Activated naive CD8-positive, alpha-beta T cell treated with anti-CD3 and anti-CD28 coated beads, Interleukin-2, amount 10 ng/mL, durations not matched to agents 7 days and 5 days (primary cell): Measurements from ENCODE around the gene CRYGS. TPM values are rescaled to one million over a fixed set of nuclear protein-coding genes. Genes with fewer than 3 reads are reported as not detected.

ENCODE experiments used
- ATAC-seq: fragments of 150-1000 bp; cut with Tn5 transposase; one replicate; pipeline ENCODE4 v1.10.0; 2021; ENCODE audit warnings: low read depth, moderate library complexity
- POLR2A ChIA-PET: fragments of 350-600 bp; sonication (Branson Sonifier 250); formaldehyde crosslinking; loops from one replicate; lab custom pipeline; 2021; ENCODE audit warnings: antibody characterized with exemption; lab: Charles Lee
- DNase-seq: peaks from one replicate; pipeline ENCODE4 v3.0.0; 2021
- H3K27ac Mint-ChIP-seq: one replicate; pipeline ENCODE4 v1.8.0; 2022; ENCODE audit warnings: mild to moderate bottlenecking, mixed read lengths
- H3K27me3 Mint-ChIP-seq: one replicate; pipeline ENCODE4 v1.8.0; 2022; ENCODE audit warnings: mild to moderate bottlenecking, moderate library complexity, mixed read lengths
- H3K36me3 Mint-ChIP-seq: one replicate; pipeline ENCODE4 v1.8.0; 2021; ENCODE audit warnings: mild to moderate bottlenecking, mixed read lengths
- H3K4me1 Mint-ChIP-seq: one replicate; pipeline ENCODE4 v1.8.0; 2021; ENCODE audit warnings: mixed read lengths
- H3K4me3 Mint-ChIP-seq: one replicate; pipeline ENCODE4 v1.8.0; 2022; ENCODE audit warnings: mild to moderate bottlenecking, moderate library complexity, mixed read lengths
- H3K9me3 Mint-ChIP-seq: one replicate; pipeline ENCODE4 v1.8.0; 2021; ENCODE audit warnings: mixed read lengths
- total RNA-seq, 2 experiments: library from RNA; stranded (reverse); gene quantifications; one replicate each; pipeline ENCODE4 v1.2.3, GENCODE V29; 2021

CRYGS gene
- total RNA-seq, 2 experiments from 2014 or later, result 4.5 to 6.7 TPM

GRCh38 chr3:186492385-186492984 lies 51.7 kb downstream of the CRYGS start:
- H3K27me3 Mint-ChIP-seq, result peaks cover 4% of the 10 kb centered on the region
- no peaks in the 10 kb centered on the region for H3K9me3 Mint-ChIP-seq
- H3K36me3 Mint-ChIP-seq, result no peaks in the 10 kb centered on the region
- ATAC-seq (no peak), DNase-seq (no peak)
- H3K4me1 Mint-ChIP-seq, result no peaks in the 10 kb centered on the region
- POLR2A ChIA-PET, result no interaction called here
- no peak overlapping the region for H3K27ac Mint-ChIP-seq
- H3K4me3 Mint-ChIP-seq, result no peak overlapping the region

DNA sequence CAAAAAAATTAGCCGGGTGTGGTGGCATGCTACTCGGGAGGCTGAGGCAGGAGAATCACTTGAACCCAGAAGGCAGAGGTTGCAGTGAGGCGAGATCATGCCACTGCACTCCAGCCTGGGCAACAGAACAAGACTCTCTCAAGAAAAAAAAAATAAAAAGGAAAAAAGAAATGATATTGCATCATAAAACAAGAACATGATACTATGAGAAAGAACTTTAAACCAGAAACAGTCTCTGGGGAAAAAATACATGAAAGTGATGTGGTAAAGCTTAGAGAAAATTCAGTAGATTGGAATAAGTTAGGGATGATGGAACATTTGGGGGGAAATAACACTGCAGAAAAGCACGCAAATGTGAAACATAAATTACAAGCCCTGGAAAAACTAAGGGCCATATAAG lies 54.7 kb downstream of the CRYGS start:
- POLR2A ChIA-PET, result no interaction called here
- H3K27ac Mint-ChIP-seq, result no peak overlapping the region
- H3K4me3 Mint-ChIP-seq, result no peak overlapping the region
- no peak for ATAC-seq
- no peak for DNase-seq
- no peaks in the 10 kb centered on the region for H3K9me3 Mint-ChIP-seq
- H3K4me1 Mint-ChIP-seq, result no peaks in the 10 kb centered on the region
- H3K27me3 Mint-ChIP-seq, result peaks cover 4% of the 10 kb centered on the region
- H3K36me3 Mint-ChIP-seq, result no peaks in the 10 kb centered on the region

Other genes starting within 250 kb of the CRYGS start
- gene DGKG, start 182.1 kb downstream of the CRYGS start, total RNA-seq, result under 1 TPM; 0.19 to 0.54 TPM
- 10 to 100 TPM; 15.2 to 17.4 TPM for gene TBCCD1, start 23.0 kb upstream of the CRYGS start, total RNA-seq
- 10 to 100 TPM; 37.0 to 41.2 TPM for gene DNAJB11, start 26.3 kb upstream of the CRYGS start, total RNA-seq
- gene AHSG, start 68.7 kb upstream of the CRYGS start, total RNA-seq, result not detected
- not detected for gene FETUB, start 96.0 kb upstream of the CRYGS start, total RNA-seq
- gene HRG, start 121.6 kb upstream of the CRYGS start, total RNA-seq, result not detected
- gene KNG1, start 173.0 kb upstream of the CRYGS start, total RNA-seq, result not detected
- 100 to 1,000 TPM; 479 to 483 TPM for gene EIF4A2, start 239.2 kb upstream of the CRYGS start, total RNA-seq